ENCODE results near the gene RCOR2. TPM values are rescaled to one million over a fixed set of nuclear protein-coding genes. Genes with fewer than 3 reads are reported as not detected.
A peak's percentile ranks its signal among the peaks of the same experiment; 100 is the strongest.

Gene RCOR2
- total and polyA plus RNA-seq, 2 of the 13 experiments (the other 11 are each of a cell fraction or from before 2014, with no cell fraction given) = 8.3 to 8.5 TPM

DNA sequence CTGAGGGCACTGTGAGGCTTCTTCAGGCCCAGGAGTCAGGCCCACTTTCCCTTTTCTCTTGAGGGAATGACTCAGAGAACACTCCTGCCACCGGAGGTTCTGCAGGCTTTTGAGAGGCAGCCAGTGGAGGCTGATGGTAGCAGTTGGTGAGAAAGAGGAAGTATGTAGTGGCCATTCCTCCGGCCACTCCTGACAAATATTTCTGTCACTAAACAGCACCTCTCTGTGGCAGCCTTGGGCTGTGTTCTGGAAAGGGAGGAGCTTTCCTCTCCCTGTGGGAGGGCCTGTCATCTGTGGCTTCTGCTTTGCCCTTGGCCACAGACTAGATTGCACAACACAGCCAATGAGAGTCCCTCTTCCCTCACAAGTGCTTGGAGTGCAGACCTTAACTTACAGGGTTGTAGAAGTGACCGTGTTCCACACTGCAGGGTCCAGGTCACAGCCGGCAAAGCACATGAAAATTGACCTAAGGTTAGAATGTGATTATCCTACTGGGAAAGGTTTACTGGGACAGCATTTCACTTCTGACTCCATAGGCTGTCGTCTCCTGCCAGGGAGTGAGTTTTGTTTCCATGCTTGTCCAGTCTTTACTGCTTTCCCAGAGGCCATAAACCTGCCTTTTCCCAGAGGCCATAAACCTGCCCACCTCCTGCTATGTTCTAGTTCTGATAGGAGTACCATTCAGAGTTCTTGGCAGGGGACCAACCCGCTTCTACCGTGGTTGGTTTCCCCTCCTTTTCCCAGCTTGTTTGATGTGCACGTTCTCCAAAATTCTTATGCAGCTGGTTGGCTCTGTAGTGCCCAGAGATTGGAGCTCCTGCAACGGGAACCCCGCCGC is 44.8 kb downstream of the RCOR2 start (continued):
- no peak for TF ChIP-seq SOX13 (IDR thresholded peaks at IDR 0.05)
- peak in 1 of 2 experiments; percentile 43; a peak in 1 of 4 replicates for TF ChIP-seq SOX13 (CRISPR knock-in tag; conservative IDR thresholded peaks at IDR 0.05 in 1 of 2, IDR thresholded peaks at IDR 0.05 in 1 of 2)
- TF ChIP-seq WIZ (CRISPR knock-in tag; IDR thresholded peaks at IDR 0.05) = 0 out of 2 replicates have a peak, but pooled peaks have one; percentile 33
- no peak for TF ChIP-seq PTBP1 (IDR thresholded peaks at IDR 0.05; ENCODE audit: low read depth, low read length, poor library complexity, severe bottlenecking)
- TF ChIP-seq ZNF326 (CRISPR knock-in tag; IDR thresholded peaks at IDR 0.05; ENCODE audit: borderline replicate concordance) = no peak
- no peak for TF ChIP-seq SIN3B (IDR thresholded peaks at IDR 0.05; ENCODE audit: low read length)
- TF ChIP-seq SMYD3 (CRISPR knock-in tag; IDR thresholded peaks at IDR 0.05) = no peak
- peak; percentile 68 for TF ChIP-seq GATAD1 (CRISPR knock-in tag; IDR thresholded peaks at IDR 0.05)
- no peak for TF ChIP-seq MAFG (CRISPR knock-in tag; IDR thresholded peaks at IDR 0.05)
- TF ChIP-seq MED13 (CRISPR knock-in tag; IDR thresholded peaks at IDR 0.05) = no peak
- TF ChIP-seq, protein P1, sequence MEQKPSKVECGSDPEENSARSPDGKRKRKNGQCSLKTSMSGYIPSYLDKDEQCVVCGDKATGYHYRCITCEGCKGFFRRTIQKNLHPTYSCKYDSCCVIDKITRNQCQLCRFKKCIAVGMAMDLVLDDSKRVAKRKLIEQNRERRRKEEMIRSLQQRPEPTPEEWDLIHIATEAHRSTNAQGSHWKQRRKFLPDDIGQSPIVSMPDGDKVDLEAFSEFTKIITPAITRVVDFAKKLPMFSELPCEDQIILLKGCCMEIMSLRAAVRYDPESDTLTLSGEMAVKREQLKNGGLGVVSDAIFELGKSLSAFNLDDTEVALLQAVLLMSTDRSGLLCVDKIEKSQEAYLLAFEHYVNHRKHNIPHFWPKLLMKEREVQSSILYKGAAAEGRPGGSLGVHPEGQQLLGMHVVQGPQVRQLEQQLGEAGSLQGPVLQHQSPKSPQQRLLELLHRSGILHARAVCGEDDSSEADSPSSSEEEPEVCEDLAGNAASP (CRISPR knock-in tag; IDR thresholded peaks at IDR 0.05; ENCODE audit: borderline replicate concordance) = peak; percentile 38; the same call in 1 of the 2 replicates
- TF ChIP-seq PRPF4 (IDR thresholded peaks at IDR 0.05; ENCODE audit: low read depth, low read length, poor library complexity, severe bottlenecking) = no peak
- TF ChIP-seq ZNF124 (CRISPR knock-in tag; IDR thresholded peaks at IDR 0.05) = no peak
- TF ChIP-seq SIN3A (IDR thresholded peaks at IDR 0.05; ENCODE audit: borderline replicate concordance, low read depth, low read length) = no peak
- no peak for TF ChIP-seq REXO4 (CRISPR knock-in tag; IDR thresholded peaks at IDR 0.05; ENCODE audit: borderline replicate concordance)
- no peak for TF ChIP-seq ZNF720 (CRISPR knock-in tag; IDR thresholded peaks at IDR 0.05)
- TF ChIP-seq ZBTB38 (CRISPR knock-in tag; IDR thresholded peaks at IDR 0.05) = peak; percentile 72; the same call in 1 of the 2 replicates
- TF ChIP-seq ZNF781 (CRISPR knock-in tag; IDR thresholded peaks at IDR 0.05; ENCODE audit: borderline replicate concordance, not compliant biosample characterization) = no peak
- TF ChIP-seq, protein P2, sequence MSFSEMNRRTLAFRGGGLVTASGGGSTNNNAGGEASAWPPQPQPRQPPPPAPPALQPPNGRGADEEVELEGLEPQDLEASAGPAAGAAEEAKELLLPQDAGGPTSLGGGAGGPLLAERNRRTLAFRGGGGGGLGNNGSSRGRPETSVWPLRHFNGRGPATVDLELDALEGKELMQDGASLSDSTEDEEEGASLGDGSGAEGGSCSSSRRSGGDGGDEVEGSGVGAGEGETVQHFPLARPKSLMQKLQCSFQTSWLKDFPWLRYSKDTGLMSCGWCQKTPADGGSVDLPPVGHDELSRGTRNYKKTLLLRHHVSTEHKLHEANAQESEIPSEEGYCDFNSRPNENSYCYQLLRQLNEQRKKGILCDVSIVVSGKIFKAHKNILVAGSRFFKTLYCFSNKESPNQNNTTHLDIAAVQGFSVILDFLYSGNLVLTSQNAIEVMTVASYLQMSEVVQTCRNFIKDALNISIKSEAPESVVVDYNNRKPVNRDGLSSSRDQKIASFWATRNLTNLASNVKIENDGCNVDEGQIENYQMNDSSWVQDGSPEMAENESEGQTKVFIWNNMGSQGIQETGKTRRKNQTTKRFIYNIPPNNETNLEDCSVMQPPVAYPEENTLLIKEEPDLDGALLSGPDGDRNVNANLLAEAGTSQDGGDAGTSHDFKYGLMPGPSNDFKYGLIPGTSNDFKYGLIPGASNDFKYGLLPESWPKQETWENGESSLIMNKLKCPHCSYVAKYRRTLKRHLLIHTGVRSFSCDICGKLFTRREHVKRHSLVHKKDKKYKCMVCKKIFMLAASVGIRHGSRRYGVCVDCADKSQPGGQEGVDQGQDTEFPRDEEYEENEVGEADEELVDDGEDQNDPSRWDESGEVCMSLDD (CRISPR knock-in tag; IDR thresholded peaks at IDR 0.05; ENCODE audit: borderline replicate concordance) = no peak
- no peak for TF ChIP-seq SUZ12 (IDR thresholded peaks at IDR 0.05; ENCODE audit: low read depth, low read length)
- no peak for TF ChIP-seq HCFC1 (IDR thresholded peaks at IDR 0.05; ENCODE audit: low read depth, low read length)
- no peak for TF ChIP-seq RNF2 (conservative IDR thresholded peaks at IDR 0.05; ENCODE audit: low read depth)
- TF ChIP-seq ZNF556 (CRISPR knock-in tag; IDR thresholded peaks at IDR 0.05; ENCODE audit: borderline replicate concordance) = no peak
- TF ChIP-seq ZNF282 (IDR thresholded peaks at IDR 0.05; ENCODE audit: partially characterized antibody) = no peak
- TF ChIP-seq ZNF724P (CRISPR knock-in tag; IDR thresholded peaks at IDR 0.05; ENCODE audit: borderline replicate concordance) = no peak
- no peak for TF ChIP-seq HNRNPK (IDR thresholded peaks at IDR 0.05; ENCODE audit: low read depth, low read length, poor library complexity, severe bottlenecking)
- TF ChIP-seq ATF7-NPFF (CRISPR knock-in tag; IDR thresholded peaks at IDR 0.05; ENCODE audit: low read depth) = no peak
- TF ChIP-seq JDP2 (CRISPR knock-in tag; IDR thresholded peaks at IDR 0.05; ENCODE audit: borderline replicate concordance) = no peak

Measured in HepG2 (cell line).